Measurements from ENCODE around the gene FRMPD4. TPM values are rescaled to one million over a fixed set of nuclear protein-coding genes. Genes with fewer than 3 reads are reported as not detected.

FRMPD4 gene
- total RNA-seq, result not detected

DNA sequence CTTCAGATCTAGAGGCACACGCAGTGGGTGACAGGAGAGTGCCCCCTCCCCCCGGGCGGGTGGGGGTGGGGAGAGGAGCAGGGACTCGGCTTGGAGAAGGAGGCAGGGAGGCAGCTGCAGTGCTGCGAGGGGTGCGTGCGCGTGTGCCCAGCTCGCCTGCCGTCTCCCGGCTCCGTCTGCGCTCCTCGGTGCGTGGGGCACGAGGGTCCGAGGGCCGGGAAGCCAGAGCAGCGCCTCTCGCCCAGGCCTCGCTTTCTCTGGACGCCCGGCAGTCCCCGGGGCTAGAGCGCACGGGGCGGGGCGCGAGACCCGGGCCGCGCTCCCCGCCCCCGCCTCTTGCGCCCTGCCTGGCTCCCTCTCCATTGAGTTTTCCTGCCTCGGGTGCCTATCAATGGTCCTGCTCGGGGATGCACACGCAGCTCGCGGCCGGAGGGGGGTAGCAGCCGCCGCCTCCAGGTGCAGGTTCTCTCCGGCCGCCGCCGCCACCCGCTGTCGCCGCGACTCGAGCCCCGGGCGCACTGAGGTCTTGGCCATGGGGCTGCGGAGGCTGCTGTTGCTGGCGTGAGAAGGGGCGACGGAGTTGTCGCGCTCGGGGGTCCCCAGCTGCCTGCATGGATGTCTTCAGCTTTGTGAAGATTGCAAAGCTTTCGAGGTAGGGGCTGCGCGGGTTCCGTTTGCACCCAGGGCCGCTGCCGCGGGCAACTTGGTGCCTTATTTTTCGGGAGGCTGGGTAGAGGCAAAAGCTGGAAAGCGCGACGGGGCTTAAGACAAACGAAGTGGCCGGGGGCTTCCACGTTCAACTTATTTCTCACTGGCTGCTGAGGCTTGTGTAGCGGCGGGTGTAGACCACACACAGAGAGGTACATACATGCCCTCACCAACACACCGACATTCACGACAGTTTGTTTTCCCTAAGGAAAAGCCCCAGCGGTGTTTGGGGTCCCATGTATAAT lies at the start of gene FRMPD4:
TSS of gene FRMPD4 (plus strand) at position 113 of the 953 bp plus-strand sequence. CDS start at position 612, 499 bp downstream.
- ATAC-seq (replicated peaks in 1 of 2), result no peak
- DNase-seq, result no peak
- Mint-ChIP-seq H3K4me3 (no peak within 1 kb of the TSS), H3K4me1 (ENCODE audit: low read depth) (no peaks in the 10 kb centered on the region), H3K9me3 (peaks cover 0 to 3% of the 10 kb centered on the region in 2 donors), H3K27me3 (ENCODE audit: low read depth) (peaks cover 38% of the 10 kb centered on the region), H3K27ac (no peak within 1 kb of the TSS), H3K36me3 (ENCODE audit: insufficient read depth in 2 of 2) (no peaks in the 10 kb centered on the region)

DNA sequence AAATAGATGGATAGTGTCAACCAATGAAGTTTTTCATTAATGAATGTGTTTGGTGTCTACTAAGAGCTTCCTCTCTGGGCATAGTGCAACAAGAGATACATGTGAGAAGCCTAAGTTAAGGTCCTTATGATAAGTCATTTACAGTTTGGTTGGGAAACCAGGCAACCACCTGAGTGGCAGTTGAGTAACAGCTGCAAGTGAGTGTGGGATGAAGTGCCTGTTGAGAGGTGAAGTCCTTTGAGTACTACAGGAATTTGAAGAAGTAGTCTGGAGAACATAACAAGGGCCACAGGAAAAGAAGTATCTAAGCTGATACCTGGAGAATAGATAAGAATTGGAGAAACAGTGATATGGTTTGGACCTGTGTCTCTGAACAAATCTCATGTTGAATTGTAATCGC lies 48.5 kb upstream of the FRMPD4 start:
- ATAC-seq (replicated peaks in 1 of 2) (no peak), DNase-seq (no peak)
- H3K36me3 Mint-ChIP-seq (ENCODE audit: insufficient read depth in 2 of 2), result no peaks in the 10 kb centered on the region
- no peak overlapping the region for H3K27ac Mint-ChIP-seq
- H3K27me3 Mint-ChIP-seq (ENCODE audit: low read depth), result peaks cover 8% of the 10 kb centered on the region
- H3K9me3 Mint-ChIP-seq, result no peaks in the 10 kb centered on the region
- no peaks in the 10 kb centered on the region for H3K4me1 Mint-ChIP-seq (ENCODE audit: low read depth)
- H3K4me3 Mint-ChIP-seq, result no peak overlapping the region

DNA sequence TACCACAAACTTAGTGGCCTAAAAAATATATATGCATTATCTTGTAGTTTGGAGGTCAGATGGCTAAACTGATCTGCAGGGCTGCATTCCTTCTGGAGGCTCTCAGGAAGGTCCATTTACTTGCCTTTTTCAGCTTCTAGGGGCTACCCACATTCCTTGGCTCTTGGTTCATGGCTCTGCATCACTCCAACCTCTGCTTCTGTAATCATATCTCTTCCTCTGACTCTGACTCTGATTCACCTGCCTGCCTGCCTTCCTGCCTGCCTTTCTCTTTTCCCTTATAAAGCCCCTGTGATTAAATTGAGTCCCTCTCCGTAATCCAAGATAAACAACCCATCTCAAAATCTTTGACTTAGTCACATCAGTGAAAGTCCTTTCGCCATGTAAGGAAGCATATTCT lies 25.0 kb upstream of the FRMPD4 start:
- no peak for ATAC-seq (replicated peaks in 1 of 2)
- no peaks in the 10 kb centered on the region for H3K36me3 Mint-ChIP-seq (ENCODE audit: insufficient read depth in 2 of 2)
- peaks cover 0 to 1% of the 10 kb centered on the region in 2 donors for H3K9me3 Mint-ChIP-seq
- H3K4me1 Mint-ChIP-seq (ENCODE audit: low read depth), result no peaks in the 10 kb centered on the region
- DNase-seq, result no peak
- peaks cover 6% of the 10 kb centered on the region for H3K27me3 Mint-ChIP-seq (ENCODE audit: low read depth)
- no peak overlapping the region for H3K27ac Mint-ChIP-seq
- no peak overlapping the region for H3K4me3 Mint-ChIP-seq

DNA sequence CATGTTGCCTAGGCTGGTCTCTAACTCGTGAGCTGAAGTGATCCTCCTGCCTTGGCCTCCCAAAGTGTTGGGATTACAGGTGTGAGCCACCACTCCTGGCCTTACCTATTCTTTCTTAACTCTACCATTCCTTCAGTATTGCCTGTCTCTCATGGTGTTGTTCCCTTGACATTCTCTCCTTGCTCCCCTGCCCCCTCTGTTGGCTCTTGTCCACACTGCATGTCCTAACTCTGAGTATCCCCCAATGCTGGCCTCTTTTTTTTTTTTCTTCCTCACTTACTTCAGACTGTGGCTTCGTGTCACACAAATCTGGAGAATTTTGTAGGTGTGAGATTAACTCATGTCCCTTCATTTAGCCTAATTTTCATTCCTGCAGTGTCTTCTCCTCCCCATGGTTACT lies 22.9 kb upstream of the FRMPD4 start:
- Mint-ChIP-seq H3K4me1 (ENCODE audit: low read depth) (no peaks in the 10 kb centered on the region), H3K9me3 (peaks cover 0 to 1% of the 10 kb centered on the region in 2 donors), H3K27ac (no peak overlapping the region), H3K36me3 (ENCODE audit: insufficient read depth in 2 of 2) (no peaks in the 10 kb centered on the region), H3K4me3 (no peak overlapping the region), H3K27me3 (ENCODE audit: low read depth) (peaks cover 6% of the 10 kb centered on the region)
- DNase-seq (peak in 1 of 2 donors; percentile 1), ATAC-seq (replicated peaks in 1 of 2) (no peak)

DNA sequence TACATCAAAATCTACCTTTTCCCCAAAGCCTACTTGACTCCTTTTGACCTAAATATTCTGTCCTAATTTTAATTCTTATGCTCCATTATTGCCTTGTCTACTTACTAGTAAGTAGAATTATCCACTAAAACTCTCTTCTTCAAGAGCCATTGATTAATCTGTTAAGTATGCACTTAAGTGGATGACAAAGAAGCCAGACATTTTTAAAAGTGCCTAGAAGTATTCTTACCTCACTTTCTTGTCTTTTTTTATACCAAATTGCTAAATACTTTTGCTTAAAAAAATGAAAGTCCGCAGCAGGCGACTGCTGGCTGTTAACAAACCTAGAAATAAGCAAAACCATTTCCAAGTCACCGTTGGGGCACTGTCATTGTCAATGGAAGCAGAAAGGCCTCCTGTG lies 20.1 kb upstream of the FRMPD4 start:
- Mint-ChIP-seq H3K27ac (no peak overlapping the region), H3K27me3 (ENCODE audit: low read depth) (peaks cover 6% of the 10 kb centered on the region), H3K36me3 (ENCODE audit: insufficient read depth in 2 of 2) (no peaks in the 10 kb centered on the region), H3K4me1 (ENCODE audit: low read depth) (no peaks in the 10 kb centered on the region), H3K4me3 (no peak overlapping the region), H3K9me3 (peaks cover 0 to 1% of the 10 kb centered on the region in 2 donors)
- DNase-seq (no peak), ATAC-seq (replicated peaks in 1 of 2) (no peak)

DNA sequence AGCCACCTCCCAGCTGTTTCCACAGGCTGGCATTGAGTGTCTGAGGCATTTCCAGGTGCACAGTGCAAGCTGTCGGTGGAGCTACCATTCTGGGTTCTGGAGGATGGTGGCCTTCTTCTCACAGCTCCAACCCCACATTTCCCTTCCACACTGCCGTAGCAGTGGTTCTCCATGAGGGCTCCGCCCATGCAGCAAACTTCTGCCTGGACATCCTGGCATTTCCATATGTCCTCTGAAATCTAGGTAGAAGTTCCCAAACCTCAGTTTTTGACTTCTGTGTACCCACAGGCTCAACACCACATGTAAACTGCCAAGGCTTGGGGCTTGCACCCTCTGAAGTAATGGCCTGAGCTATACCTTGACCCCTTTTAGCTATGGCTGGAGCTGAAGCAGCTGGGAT lies 10.3 kb upstream of the FRMPD4 start:
- ATAC-seq (replicated peaks in 1 of 2) (no peak), DNase-seq (no peak)
- Mint-ChIP-seq H3K27ac (no peak overlapping the region), H3K4me1 (ENCODE audit: low read depth) (no peaks in the 10 kb centered on the region), H3K27me3 (ENCODE audit: low read depth) (no peaks in the 10 kb centered on the region), H3K4me3 (no peak overlapping the region), H3K36me3 (ENCODE audit: insufficient read depth in 2 of 2) (no peaks in the 10 kb centered on the region), H3K9me3 (peaks cover 5 to 7% of the 10 kb centered on the region in 2 donors)

DNA sequence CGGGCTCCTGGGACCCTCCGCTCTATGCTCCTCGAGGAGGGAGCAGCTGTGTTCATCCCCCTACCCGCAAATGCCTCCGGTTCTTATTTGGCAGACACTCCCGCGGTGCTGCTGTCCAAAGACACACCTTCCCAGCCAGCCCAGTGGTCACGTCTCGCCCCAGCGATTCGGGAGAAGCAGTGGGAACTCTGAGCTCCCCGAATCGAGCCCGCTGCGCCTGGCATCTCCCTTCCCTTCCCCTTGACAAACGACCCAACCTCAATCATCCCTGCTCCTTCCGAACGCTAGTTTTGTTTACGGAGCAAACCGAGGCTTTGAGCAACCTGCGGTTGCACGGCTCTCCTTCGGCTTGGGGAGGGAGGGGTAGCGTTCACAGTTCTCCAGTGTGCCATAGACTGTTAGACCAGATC lies 317 bp upstream of the FRMPD4 start:
- no peak overlapping the region for H3K27ac Mint-ChIP-seq
- no peak for DNase-seq
- no peaks in the 10 kb centered on the region for H3K36me3 Mint-ChIP-seq (ENCODE audit: insufficient read depth in 2 of 2)
- no peaks in the 10 kb centered on the region for H3K4me1 Mint-ChIP-seq (ENCODE audit: low read depth)
- no peak overlapping the region for H3K4me3 Mint-ChIP-seq
- peaks cover 37% of the 10 kb centered on the region for H3K27me3 Mint-ChIP-seq (ENCODE audit: low read depth)
- H3K9me3 Mint-ChIP-seq, result peaks cover 0 to 3% of the 10 kb centered on the region in 2 donors
- ATAC-seq (replicated peaks in 1 of 2), result no peak

DNA sequence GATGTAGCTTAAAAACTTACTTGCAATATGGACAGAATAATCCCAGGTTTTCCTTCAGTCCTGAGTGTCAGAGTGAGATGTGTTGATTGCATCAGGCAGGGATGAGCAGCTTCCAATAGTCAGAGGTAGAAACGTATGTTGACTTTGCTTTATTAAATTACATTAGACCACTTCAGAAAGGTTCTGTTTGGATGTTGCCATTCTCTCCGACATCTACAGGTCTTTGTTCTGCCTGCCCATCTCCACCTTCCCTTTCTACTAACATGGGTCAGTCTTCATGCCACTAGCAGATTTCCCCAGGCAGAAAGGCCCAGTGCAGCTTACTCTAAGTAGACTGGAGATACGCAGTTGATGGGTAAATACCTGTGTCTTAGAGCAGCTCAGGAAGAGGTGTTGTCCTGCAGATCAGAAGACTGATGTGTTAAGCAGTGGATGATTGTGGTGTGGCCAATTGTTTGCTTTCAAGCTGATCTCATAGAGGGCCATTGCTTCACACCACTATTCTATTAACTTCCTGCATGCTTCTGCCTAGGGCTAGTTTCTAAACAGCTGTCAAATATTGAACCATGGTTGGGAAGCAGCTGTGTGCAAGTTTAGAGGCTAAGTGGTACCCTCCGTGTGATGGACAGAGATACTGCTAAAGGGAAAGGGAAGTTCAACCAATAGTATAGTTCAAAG lies 1.8 kb downstream of the FRMPD4 start:
- ATAC-seq (replicated peaks in 1 of 2) (no peak), DNase-seq (no peak)
- Mint-ChIP-seq H3K36me3 (ENCODE audit: insufficient read depth in 2 of 2) (no peaks in the 10 kb centered on the region), H3K27me3 (ENCODE audit: low read depth) (peaks cover 38% of the 10 kb centered on the region), H3K9me3 (peaks cover 0 to 3% of the 10 kb centered on the region in 2 donors), H3K27ac (no peak overlapping the region), H3K4me1 (ENCODE audit: low read depth) (no peaks in the 10 kb centered on the region), H3K4me3 (no peak overlapping the region)

DNA sequence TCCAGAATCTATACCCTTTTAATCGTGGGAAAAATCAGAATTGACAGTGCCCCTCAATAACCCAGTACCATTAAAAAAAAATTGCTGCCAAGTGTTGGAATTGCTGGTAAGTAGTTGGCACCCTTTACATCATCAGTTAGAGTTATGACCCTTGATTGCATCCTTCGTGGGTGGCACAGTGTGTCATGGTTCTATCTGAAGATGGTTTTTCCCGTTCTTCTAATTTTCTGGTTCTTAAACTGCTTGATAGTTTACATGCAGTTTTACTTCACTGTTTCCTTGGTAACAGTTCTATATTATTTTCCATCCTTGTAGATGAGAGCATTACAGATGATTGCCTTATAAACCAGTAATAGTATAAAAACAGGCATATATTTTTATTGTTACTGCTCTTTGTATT lies 3.2 kb downstream of the FRMPD4 start:
- peaks cover 26% of the 10 kb centered on the region for H3K27me3 Mint-ChIP-seq (ENCODE audit: low read depth)
- H3K4me3 Mint-ChIP-seq, result no peak overlapping the region
- no peaks in the 10 kb centered on the region for H3K4me1 Mint-ChIP-seq (ENCODE audit: low read depth)
- DNase-seq (no peak), ATAC-seq (replicated peaks in 1 of 2) (no peak)
- no peaks in the 10 kb centered on the region for H3K36me3 Mint-ChIP-seq (ENCODE audit: insufficient read depth in 2 of 2)
- H3K27ac Mint-ChIP-seq, result no peak overlapping the region
- no peaks in the 10 kb centered on the region for H3K9me3 Mint-ChIP-seq

DNA sequence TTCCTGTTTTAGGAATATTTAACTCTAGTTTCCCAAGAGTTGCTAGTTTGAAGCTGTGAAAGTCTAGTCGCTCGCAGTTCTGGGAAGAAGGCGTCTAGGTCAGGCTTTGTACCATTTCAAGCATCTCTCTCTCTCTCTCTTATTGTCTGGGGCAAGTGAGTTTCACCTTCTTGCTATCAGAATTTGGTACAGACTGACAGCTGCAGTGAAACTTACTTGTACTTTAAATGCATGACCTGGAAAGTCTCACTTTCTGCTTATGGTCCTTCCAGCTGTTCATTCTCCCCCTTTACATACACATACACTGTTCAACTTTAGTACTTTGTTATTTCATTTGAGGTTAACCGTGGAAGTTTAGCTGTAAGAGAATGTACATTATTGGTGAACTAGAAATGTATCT lies 4.4 kb downstream of the FRMPD4 start:
- H3K4me1 Mint-ChIP-seq (ENCODE audit: low read depth), result no peaks in the 10 kb centered on the region
- DNase-seq (no peak), ATAC-seq (replicated peaks in 1 of 2) (no peak)
- H3K27ac Mint-ChIP-seq, result no peak overlapping the region
- H3K9me3 Mint-ChIP-seq, result no peaks in the 10 kb centered on the region
- peaks cover 16% of the 10 kb centered on the region for H3K27me3 Mint-ChIP-seq (ENCODE audit: low read depth)
- H3K36me3 Mint-ChIP-seq (ENCODE audit: insufficient read depth in 2 of 2), result no peaks in the 10 kb centered on the region
- no peak overlapping the region for H3K4me3 Mint-ChIP-seq

DNA sequence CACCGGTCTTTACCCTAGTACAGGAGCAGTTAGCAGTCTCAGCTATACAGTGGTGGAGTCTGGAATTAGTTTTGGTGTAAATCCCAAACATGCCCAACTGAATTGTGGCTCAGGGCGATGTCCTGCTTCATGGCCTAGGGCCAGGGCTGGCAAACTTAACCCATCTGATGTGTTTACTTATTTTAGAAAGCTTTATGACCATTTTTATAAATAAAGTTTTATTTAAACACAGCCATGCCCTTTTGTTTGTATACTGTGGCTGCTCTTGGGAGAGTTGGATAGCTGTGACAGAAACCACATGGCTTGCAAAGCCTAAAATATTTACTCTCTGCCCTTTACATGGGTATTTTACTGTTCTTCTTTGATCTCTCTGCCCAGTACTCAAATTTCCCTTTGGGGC lies 7.1 kb downstream of the FRMPD4 start:
- H3K36me3 Mint-ChIP-seq (ENCODE audit: insufficient read depth in 2 of 2), result no peaks in the 10 kb centered on the region
- no peak overlapping the region for H3K4me3 Mint-ChIP-seq
- no peaks in the 10 kb centered on the region for H3K9me3 Mint-ChIP-seq
- H3K27me3 Mint-ChIP-seq (ENCODE audit: low read depth), result peaks cover 11% of the 10 kb centered on the region
- H3K4me1 Mint-ChIP-seq (ENCODE audit: low read depth), result no peaks in the 10 kb centered on the region
- no peak overlapping the region for H3K27ac Mint-ChIP-seq
- ATAC-seq (replicated peaks in 1 of 2), result no peak
- DNase-seq, result no peak

DNA sequence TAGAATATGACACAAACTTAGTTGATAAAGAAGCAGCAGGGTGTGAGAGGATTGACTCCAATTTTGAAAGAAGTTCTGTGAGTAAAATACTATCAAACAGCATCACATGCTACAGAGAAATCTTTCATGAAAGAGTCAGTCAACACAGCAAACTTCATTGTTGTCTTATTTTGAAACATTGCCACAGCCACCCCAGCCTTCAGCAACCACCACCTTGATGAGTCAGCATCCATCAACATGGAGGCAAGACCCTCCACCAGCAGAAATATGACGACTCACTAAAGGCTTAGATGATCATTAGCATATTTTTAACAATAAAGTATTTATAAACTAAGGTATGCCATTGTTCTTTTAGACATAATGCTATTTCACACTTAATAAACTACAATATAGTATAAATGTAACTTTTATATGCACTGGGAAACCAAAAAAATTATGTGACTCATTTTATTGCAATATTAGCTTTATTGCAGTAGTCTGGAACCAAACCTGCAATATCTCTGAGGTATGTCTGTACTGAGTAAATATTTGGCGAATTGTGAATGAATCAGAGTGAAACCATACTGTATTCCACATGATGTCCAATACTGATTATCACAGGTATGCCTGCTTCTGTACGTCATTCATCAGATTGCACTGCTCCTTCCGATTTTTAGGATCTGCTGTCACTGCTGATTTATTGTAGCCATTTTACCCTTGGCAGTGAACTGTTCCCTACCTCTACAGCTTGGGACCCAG lies 11.6 kb downstream of the FRMPD4 start:
- ATAC-seq (replicated peaks in 1 of 2), result no peak
- Mint-ChIP-seq H3K4me3 (no peak overlapping the region), H3K27ac (no peak overlapping the region), H3K9me3 (no peaks in the 10 kb centered on the region), H3K27me3 (ENCODE audit: low read depth) (no peaks in the 10 kb centered on the region), H3K36me3 (ENCODE audit: insufficient read depth in 2 of 2) (no peaks in the 10 kb centered on the region), H3K4me1 (ENCODE audit: low read depth) (no peaks in the 10 kb centered on the region)
- no peak for DNase-seq

DNA sequence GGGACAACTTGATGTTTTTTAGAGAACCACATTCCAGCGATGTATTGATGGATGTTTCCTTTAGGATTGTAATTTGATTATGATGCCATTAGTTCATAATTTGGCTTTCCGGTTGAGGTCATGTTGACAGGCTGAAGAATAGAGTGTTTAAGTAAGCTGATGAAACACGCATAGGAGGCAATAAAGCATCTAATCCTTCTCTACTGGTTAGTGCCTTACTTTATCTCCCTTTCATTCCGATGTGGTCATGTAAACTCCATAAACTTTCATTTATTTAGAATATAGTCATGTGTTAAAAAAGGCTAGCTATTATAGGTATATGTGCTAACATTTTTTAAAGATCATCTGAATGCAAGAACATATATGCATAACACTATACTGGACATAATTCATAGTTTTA lies 15.0 kb downstream of the FRMPD4 start:
- no peak for DNase-seq
- no peak overlapping the region for H3K4me3 Mint-ChIP-seq
- H3K27ac Mint-ChIP-seq, result no peak overlapping the region
- H3K4me1 Mint-ChIP-seq (ENCODE audit: low read depth), result no peaks in the 10 kb centered on the region
- H3K36me3 Mint-ChIP-seq (ENCODE audit: insufficient read depth in 2 of 2), result no peaks in the 10 kb centered on the region
- H3K27me3 Mint-ChIP-seq (ENCODE audit: low read depth), result no peaks in the 10 kb centered on the region
- H3K9me3 Mint-ChIP-seq, result no peaks in the 10 kb centered on the region
- ATAC-seq (replicated peaks in 1 of 2), result no peak

All from activated T-cell treated with anti-CD3 and anti-CD28 coated beads, Interleukin-2, amount 50 U/mL, for 72 hours (primary cell).